Activated naive CD4-positive, alpha-beta T cell treated with Interleukin-2 at 50 U/mL for 16 hours (primary cell): ENCODE results near the gene CAPN10.
"Not testable (repeated sequence)": the region's sequence is repeated elsewhere in the genome, so short reads cannot be mapped to it uniquely, and the experiment has no call there.

Experiments
- DNase-seq: peaks from one replicate; pipeline ENCODE4 v3.0.0-alpha.2; 2020

Gene CAPN10

GRCh38 chr2:240586198-240586918 is at the start of gene CAPN10:
TSS of gene CAPN10 (plus strand) at chr2:240586734. CDS start at chr2:240586912, 178 bp downstream.
- DNase-seq = peak; percentile 98

- no peak for DNase-seq
Measured at GRCh38 chr2:240538031-240538780, 48.3 kb upstream of the CAPN10 start.

GRCh38 chr2:240539101-240539500 is 47.4 kb upstream of the CAPN10 start:
- not testable (repeated sequence) for DNase-seq

- no peak for DNase-seq
Measured at GRCh38 chr2:240539906-240540305, 46.6 kb upstream of the CAPN10 start.

GRCh38 chr2:240551288-240551687 is 35.2 kb upstream of the CAPN10 start:
- DNase-seq = no peak

GRCh38 chr2:240551811-240552210 is 34.7 kb upstream of the CAPN10 start:
- DNase-seq = no peak

- no peak for DNase-seq
Measured at GRCh38 chr2:240553956-240554480, 32.5 kb upstream of the CAPN10 start.

GRCh38 chr2:240554767-240555493 is 31.6 kb upstream of the CAPN10 start:
- DNase-seq = no peak

GRCh38 chr2:240555541-240556250 is 30.8 kb upstream of the CAPN10 start:
- DNase-seq = no peak

- DNase-seq = peak; percentile 76
Measured at GRCh38 chr2:240556553-240557100, 29.9 kb upstream of the CAPN10 start.

GRCh38 chr2:240557101-240557751 is 29.3 kb upstream of the CAPN10 start:
- DNase-seq = no peak

GRCh38 chr2:240557808-240558207 is 28.7 kb upstream of the CAPN10 start, which contains the start of gene ANKMY1:
TSS of gene ANKMY1 (minus strand) at chr2:240557988. CDS start at chr2:240557335, 653 bp downstream.
- DNase-seq = peak; percentile 70

GRCh38 chr2:240558236-240558761 is 28.2 kb upstream of the CAPN10 start:
- DNase-seq = no peak

GRCh38 chr2:240559286-240559685 is 27.2 kb upstream of the CAPN10 start:
- DNase-seq = no peak

- DNase-seq = peak; percentile 92
Measured at GRCh38 chr2:240560084-240560479, 26.5 kb upstream of the CAPN10 start, which contains the start of gene DUSP28. TSS of gene DUSP28 (plus strand) at chr2:240560357. CDS start at chr2:240560685, 328 bp downstream.

- peak; percentile 100 for DNase-seq
Measured at GRCh38 chr2:240560480-240561324, 25.8 kb upstream of the CAPN10 start.

- DNase-seq = no peak
Measured at GRCh38 chr2:240561325-240561971, 25.1 kb upstream of the CAPN10 start.

- DNase-seq = not testable (repeated sequence)
Measured at GRCh38 chr2:240563231-240563630, 23.3 kb upstream of the CAPN10 start.

GRCh38 chr2:240563951-240564560 is 22.5 kb upstream of the CAPN10 start:
- no peak for DNase-seq
